Retina (tissue), 1 donor: ENCODE results near the gene SLC11A1.

ENCODE experiments used
- DNase-seq: peaks from one replicate; pipeline ENCODE4 v3.0.0-alpha.2; 2016

SLC11A1 gene

DNA sequence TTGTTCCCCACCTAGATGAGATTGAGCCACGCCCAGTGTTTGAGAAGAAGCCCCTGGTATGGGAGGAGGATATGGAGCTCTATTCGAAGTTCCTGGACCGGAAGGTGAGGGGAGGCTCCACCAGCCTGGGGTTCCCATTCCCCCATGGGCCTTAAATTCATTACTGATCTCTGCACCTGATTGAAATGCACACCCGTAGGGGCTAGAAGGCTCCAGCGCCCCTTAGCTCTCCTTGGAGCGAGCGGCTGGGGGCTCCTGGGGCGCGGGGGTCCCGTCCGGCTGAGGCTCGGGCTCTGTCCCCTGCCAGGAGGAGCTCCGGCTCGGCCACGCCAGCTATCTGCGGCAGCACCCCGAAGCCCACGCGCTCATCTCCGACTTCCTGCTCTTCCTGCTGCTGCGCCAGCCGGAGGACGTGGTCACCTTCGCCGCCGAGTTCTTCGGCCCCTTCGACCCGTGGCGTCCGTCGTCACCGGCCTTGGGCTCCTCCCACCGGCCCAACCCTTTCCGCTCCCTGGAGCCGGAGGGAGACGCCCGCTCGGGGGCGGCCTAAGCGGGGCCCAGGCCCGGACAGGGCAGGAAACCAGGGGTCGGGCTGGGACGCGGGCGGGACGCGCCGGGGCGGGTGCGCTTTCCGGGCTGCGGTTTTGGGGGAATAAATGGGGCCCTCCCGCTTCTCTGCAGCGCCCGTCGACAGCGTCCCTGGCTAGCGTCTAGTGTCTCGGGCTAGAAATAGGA is 14.5 kb upstream of the SLC11A1 start:
- DNase-seq: peak; percentile 84

DNA sequence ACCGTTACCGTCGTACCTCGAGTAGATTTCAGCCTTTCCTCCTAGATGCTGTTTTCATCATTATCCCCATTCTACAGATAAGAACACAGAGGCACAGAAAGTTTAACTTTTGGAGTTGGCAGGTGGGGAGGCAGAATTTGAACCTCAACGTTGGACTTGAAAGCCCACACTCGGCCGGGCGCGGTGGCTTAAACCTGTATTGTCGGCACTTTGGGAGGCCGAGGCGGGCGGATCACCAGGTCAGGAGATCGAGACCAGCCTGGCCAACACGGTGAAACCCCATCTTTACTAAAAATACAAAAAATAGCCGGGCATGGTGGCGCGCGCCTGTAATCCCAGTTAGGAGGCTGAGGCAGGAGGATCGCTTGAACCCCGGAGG is 13.9 kb upstream of the SLC11A1 start:
- no peak for DNase-seq

DNA sequence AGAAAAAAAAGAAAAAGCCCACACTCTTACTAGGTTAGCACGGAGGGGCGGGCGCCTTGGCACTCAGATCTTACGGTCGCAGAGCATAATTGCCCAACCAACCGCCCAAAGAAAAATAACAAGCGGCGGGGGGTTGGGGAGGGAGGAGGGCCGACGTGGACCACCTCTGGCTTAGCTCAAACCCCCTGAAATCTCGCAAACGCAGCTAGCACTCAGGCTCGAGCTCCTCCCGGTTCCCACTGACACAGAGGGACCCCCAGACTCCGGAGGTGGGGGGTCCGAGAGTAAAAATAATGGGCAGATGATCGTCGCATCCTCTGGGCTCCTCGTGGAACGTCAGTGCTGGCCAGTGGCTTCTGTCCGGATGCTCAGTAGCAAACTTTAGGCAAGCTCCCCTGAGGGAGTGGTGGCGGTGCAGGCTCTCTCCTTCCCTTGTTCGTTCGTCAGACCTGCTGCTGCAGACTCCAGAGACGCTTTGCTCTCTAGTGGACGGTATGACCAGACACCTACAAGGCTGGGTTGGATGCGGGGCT is 13.4 kb upstream of the SLC11A1 start:
- peak; percentile 70 for DNase-seq

DNA sequence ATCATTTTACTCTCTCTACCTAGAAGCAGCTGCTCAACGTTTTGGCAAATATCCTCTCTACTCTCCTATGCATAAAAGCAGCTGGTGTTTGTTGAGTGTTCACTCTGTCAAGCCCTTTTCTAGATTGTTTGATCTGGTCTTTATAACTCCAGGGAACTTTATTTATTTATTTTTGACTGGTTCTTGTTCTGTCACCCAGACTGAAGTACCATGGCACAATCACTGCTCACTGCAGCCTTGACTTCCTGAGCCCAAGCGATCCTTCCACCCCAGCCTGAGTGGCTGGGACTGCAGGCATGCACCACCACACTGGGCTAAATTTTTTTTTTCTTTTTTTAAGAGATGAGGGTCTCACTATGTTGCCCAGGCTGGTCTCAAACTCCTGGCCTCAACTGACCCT is 12.7 kb upstream of the SLC11A1 start:
- no peak for DNase-seq

DNA sequence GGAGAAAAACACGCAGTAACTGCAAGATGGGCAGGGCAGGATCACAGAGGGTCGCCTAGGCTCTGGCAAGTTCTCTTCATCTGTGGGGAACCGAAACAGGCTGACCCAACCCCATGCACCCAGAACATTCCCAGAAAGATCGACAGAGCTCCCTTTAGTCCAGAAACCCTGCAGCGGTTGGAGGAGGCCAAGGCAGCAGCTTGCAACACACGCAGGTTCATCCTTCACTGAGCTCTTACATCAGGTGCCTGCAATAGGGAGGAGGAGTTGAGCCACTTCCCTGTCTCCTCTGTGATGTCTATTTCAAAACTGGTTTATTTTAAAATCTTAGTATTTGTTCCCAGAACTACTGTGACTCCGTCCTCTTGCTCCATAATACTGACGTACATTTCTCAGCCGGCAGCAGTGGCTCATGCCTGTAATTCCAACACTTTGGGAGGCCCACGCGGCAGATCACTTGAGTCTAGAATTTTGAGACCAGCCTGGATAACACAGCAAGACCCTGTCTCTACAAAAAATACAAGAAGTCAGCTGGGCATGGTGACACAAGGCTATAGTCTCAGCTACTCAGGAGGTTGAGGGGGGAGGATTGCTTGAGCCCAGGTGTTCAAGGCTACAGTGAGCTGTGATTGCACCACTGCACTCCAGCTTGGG is 11.5 kb upstream of the SLC11A1 start:
- no peak for DNase-seq

DNA sequence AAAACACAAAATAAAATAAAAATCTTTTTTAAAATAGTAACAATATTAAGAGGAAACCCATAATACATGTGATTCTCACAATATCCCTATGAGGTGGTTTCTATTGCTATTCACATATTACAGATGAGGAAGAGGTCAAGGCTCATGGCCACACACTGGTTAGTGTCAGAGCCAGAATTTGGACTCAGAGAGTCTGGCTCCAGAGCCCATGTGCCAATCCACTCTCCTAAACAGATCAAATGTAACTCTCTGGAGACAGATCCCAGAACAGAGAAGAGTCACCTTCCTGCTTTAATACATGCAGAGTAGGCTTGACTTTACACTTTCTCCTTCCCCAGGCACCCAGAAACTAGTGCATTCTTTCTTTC is 10.1 kb upstream of the SLC11A1 start:
- no peak for DNase-seq

DNA sequence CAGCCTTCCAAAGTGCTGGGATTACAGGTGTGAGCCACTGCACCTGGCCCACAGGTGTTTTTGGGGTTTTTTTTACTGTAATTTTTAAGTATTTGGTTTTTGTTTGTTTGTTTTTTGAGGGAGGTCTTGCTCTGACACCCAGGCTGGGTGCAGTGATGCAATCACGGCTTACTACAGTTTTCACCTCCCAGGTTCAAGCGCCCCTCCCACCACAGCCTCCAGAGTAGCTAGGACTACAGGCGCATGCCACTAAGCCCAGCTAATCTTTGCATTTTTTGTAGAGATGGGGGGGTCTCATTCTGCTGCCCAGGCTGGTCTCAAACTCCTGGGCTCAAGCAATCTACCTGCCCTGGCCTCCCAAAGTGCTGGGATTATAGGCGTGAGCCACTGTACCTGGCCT is 7.3 kb upstream of the SLC11A1 start:
- no peak for DNase-seq

DNA sequence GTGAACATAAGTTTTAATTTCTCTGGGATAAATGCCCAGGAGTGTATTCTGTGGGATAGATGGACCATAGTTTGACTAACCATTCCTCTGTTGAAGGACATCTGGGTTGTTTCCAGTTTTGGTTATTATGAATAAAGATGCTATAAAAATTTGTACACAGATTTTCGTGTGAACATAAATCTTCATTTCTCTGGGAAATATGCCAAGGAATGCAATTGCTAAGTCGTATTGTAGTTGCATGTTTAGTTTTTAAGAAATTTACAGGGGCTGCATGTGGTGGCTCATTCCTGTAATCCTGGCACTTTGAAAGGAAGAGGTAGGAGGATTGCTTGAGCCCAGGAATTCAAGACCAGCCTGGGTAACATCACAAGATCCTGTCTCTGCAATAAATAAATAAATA is 6.9 kb upstream of the SLC11A1 start:
- no peak for DNase-seq

DNA sequence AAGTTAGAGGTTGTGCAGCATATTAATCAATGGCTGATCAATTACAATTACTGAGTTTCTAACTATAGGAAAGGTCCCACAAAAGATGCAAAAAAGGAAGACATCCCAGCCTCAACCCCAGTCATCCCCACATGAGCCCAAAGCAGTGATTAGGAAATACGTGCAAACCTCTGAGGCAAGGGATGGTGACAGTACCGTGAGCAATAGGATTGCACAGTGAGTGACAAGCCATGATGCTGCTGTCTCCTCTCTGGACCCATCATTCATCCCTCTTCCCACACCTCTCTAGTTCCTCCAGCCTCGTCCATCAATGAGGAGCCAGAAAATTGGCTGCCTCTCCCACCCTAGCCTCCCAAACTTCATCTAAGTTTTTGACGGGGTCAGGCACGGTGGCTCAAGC is 4.0 kb upstream of the SLC11A1 start:
- DNase-seq: no peak

DNA sequence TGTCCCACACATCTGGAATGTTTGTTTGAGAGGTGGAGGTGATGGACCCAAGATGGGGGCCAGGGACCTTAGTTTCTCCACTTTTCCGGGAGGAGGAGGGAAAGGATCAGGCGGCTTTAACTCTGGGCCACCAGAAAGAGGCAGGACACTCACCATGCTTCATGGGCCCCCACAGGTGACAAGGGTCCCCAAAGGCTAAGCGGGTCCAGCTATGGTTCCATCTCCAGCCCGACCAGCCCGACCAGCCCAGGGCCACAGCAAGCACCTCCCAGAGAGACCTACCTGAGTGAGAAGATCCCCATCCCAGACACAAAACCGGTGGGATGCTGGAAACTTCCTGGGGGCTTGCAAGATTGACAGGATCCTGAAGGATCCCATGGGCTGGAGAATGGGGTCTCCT is 712 bp downstream of the SLC11A1 start:
- no peak for DNase-seq

DNA sequence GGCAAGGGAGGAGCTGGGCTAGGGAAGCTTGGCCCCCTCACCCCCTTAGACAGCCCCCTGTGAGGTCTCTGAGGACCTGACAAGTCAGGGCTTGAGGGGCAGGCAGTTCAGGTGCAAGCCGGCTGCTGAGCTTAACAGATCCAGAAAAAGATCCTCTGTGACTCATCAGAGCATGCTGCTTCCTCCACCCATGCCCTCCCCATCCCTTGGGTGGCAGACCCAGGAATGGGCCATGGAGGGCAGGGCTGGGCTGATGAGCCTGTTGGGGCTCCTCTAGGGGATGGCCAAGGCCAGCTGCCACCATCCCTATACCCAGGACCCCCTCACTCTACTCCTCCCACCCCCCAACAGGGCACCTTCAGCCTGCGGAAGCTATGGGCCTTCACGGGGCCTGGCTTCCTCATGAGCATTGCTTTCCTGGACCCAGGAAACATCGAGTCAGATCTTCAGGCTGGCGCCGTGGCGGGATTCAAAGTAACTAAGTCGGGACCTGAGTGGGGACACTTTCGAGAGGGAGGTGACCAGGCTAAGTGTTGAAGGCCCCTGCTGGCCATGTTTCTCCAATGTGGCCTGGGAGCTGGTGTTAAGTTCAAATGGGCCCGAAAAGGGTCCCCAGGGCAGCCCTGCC is 1.9 kb downstream of the SLC11A1 start:
- DNase-seq: no peak

DNA sequence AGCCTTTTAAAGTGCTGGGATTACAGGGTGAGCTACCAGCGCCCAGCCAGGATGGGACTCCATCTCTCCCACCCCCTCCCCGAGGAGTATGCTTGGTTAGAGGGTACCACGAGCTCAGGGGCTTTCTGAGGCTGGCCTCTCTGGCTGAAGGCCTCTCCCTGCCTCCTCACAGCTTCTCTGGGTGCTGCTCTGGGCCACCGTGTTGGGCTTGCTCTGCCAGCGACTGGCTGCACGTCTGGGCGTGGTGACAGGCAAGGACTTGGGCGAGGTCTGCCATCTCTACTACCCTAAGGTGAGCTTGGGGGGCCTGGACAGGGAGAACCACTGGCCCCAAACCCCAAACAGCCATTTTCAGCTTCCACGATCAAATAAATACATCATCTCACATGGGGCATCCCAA is 2.9 kb downstream of the SLC11A1 start:
- no peak for DNase-seq

DNA sequence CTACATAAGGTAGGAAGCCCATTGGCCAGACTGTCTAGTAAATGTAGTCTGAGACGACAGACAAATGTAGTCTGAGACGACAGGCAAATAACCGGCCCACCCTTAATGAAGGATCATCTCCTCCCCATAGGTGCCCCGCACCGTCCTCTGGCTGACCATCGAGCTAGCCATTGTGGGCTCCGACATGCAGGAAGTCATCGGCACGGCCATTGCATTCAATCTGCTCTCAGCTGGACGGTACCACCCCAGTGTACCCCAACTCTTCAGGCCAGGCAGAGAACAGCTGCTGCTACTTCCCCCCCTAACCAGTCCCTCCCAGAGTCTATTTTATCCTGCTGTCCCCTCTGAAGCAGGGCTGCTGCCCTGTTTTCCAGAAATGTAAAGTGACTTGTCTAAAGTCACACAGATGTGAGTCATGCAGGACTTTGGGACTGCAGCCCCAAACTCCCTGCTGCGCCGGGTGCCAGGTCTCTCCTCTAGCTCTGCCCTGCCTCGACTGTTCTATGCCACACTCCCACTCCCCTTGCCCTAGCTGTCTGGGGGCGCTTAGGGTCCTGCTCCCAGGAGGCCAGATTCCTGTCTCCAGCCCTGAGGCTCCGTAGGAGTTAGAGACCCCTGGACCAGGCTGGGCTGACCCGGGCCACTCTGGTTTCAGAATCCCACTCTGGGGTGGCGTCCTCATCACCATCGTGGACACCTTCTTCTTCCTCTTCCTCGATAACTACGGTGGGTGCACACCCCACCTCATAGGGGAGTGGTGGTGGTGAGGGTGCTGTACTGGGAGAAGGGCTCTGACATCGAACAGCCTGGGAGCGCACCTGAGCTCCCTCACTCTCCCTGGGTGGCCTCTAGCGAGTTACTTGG is 4.7 kb downstream of the SLC11A1 start:
- no peak for DNase-seq

DNA sequence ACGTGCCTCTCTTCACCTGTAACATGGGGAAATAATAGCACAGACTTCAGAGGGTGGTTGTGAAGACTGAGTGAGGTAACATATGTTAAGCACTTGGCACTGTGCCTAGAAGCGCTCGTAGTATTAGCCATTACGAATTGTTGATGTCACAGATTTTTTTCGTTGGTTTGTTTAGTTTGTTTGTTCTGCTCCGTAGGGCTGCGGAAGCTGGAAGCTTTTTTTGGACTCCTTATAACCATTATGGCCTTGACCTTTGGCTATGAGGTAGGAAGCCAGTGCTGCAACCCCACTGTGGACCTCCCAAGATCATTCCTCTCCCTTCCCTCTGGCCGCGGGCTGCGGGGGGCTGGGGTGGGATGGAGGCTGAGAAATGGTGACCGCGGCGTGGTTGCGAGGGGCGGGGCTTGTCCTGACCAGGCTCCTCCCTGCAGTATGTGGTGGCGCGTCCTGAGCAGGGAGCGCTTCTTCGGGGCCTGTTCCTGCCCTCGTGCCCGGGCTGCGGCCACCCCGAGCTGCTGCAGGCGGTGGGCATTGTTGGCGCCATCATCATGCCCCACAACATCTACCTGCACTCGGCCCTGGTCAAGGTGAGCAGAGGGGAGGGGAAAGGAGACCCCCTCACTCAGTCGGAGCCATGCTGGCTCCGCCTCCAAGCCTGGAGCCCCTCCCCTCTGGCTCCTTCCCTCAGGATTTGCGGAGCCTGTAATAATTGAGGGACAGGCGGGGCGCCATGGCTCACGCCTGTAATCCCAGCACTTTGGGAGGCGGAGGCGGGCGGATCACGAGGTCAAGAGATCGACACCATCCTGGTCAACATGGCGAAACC is 5.5 kb downstream of the SLC11A1 start:
- peak; percentile 76 for DNase-seq

DNA sequence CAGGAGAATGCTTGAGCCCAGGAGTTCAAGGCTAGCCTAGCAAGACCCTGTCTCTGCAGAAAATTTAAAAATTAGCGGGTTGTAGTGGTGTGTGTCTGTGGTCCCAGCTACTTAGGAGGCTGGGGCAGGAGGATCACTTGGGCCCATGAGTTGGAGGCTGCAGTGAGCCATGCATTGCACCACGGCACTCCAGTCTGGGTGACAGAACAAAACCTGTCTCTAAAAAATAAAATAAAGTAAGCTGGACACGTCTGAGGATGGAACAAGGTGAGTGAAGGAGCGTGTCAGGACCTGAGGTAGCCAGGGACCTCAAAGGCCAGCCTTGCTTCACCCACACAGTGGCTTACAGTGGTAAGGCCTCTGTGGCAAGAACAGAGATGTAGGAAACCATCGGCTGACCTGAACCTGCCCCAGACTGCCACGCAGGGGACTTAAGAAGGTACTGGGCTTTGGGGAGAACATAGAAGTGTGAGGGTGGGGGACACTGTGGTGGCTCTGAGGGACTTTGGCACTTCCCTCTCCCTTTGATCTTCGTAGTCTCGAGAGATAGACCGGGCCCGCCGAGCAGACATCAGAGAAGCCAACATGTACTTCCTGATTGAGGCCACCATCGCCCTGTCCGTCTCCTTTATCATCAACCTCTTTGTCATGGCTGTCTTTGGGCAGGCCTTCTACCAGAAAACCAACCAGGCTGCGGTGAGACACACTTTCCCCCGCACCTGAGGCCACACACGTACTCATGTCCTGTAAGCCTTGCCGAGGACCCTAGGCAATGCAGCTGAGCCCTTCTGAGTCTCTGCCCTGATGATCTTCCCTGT is 7.5 kb downstream of the SLC11A1 start:
- no peak for DNase-seq

DNA sequence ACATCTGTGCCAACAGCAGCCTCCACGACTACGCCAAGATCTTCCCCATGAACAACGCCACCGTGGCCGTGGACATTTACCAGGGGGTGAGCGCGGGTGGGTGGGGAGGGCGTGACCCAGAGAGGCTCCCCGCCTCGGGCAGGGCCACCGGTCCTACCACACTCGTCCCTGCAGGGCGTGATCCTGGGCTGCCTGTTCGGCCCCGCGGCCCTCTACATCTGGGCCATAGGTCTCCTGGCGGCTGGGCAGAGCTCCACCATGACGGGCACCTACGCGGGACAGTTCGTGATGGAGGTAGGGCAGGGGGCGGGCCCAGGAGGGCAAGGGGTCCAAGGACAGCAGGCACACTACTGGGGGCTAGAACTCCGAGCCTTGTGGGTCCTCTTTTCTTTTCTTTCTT is 9.1 kb downstream of the SLC11A1 start:
- DNase-seq: no peak

DNA sequence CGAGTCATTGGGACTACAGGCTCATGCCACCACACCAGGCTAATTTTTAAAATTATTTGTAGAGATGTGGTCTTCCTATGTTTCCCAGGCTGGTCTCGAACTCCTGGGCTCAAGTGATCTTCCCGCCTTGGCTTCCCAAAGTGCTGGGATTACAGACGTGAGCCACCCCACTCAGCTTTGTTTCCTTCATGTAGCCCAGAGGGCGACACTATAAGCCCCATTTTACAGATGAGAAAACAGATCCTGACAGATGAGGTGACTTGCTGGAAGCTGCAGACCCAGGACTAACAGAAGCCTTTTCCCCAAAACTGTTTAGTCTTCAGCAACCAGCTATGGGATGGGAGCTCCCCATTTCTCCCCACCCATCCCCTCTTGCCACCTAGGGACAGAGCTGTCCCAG is 10.4 kb downstream of the SLC11A1 start:
- DNase-seq: no peak

DNA sequence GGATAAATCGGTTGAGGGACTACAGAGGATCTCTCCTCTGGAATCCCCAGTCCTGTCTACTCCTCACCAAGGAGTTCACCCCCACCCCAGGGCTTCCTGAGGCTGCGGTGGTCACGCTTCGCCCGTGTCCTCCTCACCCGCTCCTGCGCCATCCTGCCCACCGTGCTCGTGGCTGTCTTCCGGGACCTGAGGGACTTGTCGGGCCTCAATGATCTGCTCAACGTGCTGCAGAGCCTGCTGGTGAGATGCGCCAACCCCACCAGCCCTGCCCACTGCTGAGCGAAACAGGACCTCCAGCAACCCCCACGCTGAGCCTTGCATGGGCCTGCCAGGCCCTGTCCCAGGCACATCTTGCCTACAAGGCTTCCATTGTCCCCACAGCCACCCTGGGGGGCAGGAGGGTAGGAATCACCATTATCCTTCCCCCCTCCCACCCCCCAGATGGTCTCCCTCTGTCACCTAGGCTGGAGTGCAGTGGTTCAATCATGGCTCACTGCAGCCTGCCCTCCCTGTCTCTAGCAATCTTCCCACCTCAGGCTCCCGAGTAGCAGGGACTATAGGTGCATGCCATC is 10.9 kb downstream of the SLC11A1 start:
- no peak for DNase-seq

DNA sequence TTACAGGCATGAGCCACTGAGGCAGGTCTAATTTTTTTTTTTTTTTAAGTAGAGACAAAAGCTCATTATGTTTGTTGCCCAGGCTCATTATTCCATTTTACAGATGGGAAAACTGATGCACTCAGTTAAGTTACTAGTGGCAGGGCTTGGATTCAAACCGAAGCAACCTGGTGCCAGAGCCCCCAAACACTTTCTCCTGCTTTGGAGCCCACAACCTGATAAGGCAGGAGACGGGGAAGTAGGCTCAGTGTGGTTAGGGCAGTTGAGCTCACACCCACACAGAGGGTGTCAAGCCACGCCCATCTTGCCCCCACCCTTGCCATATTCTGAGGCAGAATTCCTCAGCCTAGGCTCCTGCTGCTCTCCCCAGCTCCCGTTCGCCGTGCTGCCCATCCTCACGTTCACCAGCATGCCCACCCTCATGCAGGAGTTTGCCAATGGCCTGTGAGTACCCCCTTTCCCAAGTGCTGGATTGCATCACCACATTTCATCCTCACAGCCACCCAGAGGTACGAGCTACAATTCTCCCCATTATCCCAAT is 11.7 kb downstream of the SLC11A1 start:
- no peak for DNase-seq

DNA sequence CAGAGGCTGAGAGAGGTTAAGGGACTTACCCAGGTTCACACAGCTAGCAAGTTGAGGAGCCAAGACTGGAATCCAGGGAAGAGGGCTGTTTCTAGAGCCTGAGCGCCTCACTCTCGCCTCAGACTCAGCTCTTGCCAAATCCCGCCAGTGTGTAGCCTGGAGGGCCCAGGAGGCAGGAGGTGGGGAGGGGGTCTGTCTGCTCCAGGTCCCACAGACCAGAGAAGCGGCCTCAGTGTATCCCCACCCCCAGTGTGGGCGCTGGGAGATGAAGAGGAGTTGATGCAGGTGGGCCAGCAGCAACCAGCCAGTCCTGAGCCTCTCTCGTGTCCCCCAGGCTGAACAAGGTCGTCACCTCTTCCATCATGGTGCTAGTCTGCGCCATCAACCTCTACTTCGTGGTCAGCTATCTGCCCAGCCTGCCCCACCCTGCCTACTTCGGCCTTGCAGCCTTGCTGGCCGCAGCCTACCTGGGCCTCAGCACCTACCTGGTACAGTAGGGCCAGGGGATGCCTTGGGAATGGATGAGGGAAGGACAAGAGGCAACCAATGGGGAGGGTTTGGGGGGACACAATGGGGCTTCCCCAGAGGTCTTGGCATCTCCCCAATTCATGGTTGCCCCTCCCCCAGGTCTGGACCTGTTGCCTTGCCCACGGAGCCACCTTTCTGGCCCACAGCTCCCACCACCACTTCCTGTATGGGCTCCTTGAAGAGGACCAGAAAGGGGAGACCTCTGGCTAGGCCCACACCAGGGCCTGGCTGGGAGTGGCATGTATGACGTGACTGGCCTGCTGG is 12.4 kb downstream of the SLC11A1 start:
- no peak for DNase-seq
